H1 (cell line): ENCODE measurements around the gene LDLRAD3. TPM values are rescaled to one million over a fixed set of nuclear protein-coding genes. Genes with fewer than 3 reads are reported as not detected.

Experiments
- CHD2 ChIP-seq: IDR thresholded peaks from 2 replicates; pipeline ENCODE4 v1.6.1; 2012; ENCODE audit warnings: low read length, improper control_type of control experiment
- CHD7 ChIP-seq: fragments of 300-600 bp; sonication (generic); IDR thresholded peaks from 2 replicates; pipeline ENCODE4 v1.7.1; 2012; ENCODE audit warnings: low read length, moderate library complexity, mild to moderate bottlenecking, inconsistent platforms; ENCODE audit not compliant: insufficient replicate concordance
- GTF2F1 ChIP-seq: IDR thresholded peaks from 2 replicates; pipeline ENCODE4 v1.6.1; 2012; ENCODE audit warnings: low read depth, low read length, improper control_type of control experiment, borderline replicate concordance
- JUND ChIP-seq: IDR thresholded peaks from 2 replicates; pipeline ENCODE4 v1.6.1; 2011; ENCODE audit warnings: mild to moderate bottlenecking, improper control_type of control experiment, low read length
- KDM1A ChIP-seq: fragments of 200-600, 300-600 bp; sonication (generic); IDR thresholded peaks from 2 replicates; pipeline ENCODE4 v1.7.1; 2016; ENCODE audit warnings: mild to moderate bottlenecking, low read length, borderline replicate concordance
- KDM5A ChIP-seq: fragments of 200-600 bp; IDR thresholded peaks from 2 replicates; pipeline ENCODE4 v1.7.1; 2012; ENCODE audit warnings: mild to moderate bottlenecking, low read length, inconsistent platforms, mixed read lengths
- NANOG ChIP-seq: IDR thresholded peaks from 2 replicates; pipeline ENCODE4 v1.6.1; 2011; ENCODE audit warnings: low read length, low read depth, mild to moderate bottlenecking, inconsistent platforms; ENCODE audit not compliant: insufficient read depth, poor library complexity, severe bottlenecking
- NRF1 ChIP-seq: IDR thresholded peaks from 2 replicates; pipeline ENCODE4 v1.6.1; 2011; ENCODE audit warnings: mild to moderate bottlenecking, low read depth, low read length, improper control_type of control experiment
- PHF8 ChIP-seq: fragments of 200-600 bp; sonication (generic); conservative IDR thresholded peaks from 2 replicates; pipeline ENCODE4 v1.7.1; 2012; ENCODE audit warnings: low read depth, mild to moderate bottlenecking, inconsistent platforms, low read length, moderate library complexity
- RBBP5 ChIP-seq: IDR thresholded peaks from 2 replicates; pipeline ENCODE4 v1.7.1; 2012; ENCODE audit warnings: low read depth, mild to moderate bottlenecking, inconsistent platforms, low read length, moderate library complexity, borderline replicate concordance
- SAP30 ChIP-seq: fragments of 300-600 bp; sonication (generic); IDR thresholded peaks from 2 replicates; pipeline ENCODE4 v1.7.1; 2012; ENCODE audit warnings: low read length, moderate library complexity, mild to moderate bottlenecking, inconsistent platforms; ENCODE audit not compliant: insufficient read depth, insufficient replicate concordance
- TAF7 ChIP-seq: optimal IDR thresholded peaks from 2 replicates; pipeline ENCODE3; 2011; ENCODE audit warnings: low read depth, mild to moderate bottlenecking, inconsistent platforms, low read length, moderate library complexity, borderline replicate concordance
- polyA plus RNA-seq, 7 experiments: library from polyadenylated mRNA; depleted of rRNA in 3 of 7; stranded (reverse) in 5 of 7; unstranded in 2 of 7; fragments of >200 nt in 5 of 7; fragments of 200-250 nt in 2 of 7; gene quantifications; 1 replicate in 5 of 7; 2 replicates in 1 of 7; 4 replicates in 1 of 7; pipeline versions ENCODE4 v1.2.1 to v1.2.3, GENCODE V29; 2011 to 2013; ENCODE audit warnings: missing spikeins in 2 of 7, mixed read lengths in 2 of 7
- total RNA-seq: library from RNA; stranded (reverse); fragmentation: NEBNext Ultra II Directional; extraction: Animal tissue kit (Norgen Biotek cat#: 25700); gene quantifications from 2 replicates; pipeline ENCODE4 v1.2.1, GENCODE V29; 2021

LDLRAD3 gene
- total and polyA plus RNA-seq, 2 of the 8 experiments (the other 6 are each of a cell fraction or from before 2014, with no cell fraction given): 18.6 to 22.8 TPM

- no peak for TF ChIP-seq CHD7
- no peak for TF ChIP-seq TAF7
- no peak for TF ChIP-seq GTF2F1
- no peak for TF ChIP-seq SAP30
- TF ChIP-seq KDM5A: no peak
- no peak for TF ChIP-seq KDM1A
- TF ChIP-seq RBBP5: no peak
- TF ChIP-seq PHF8: no peak
- TF ChIP-seq JUND: no peak
- TF ChIP-seq NRF1: no peak
- no peak for TF ChIP-seq NANOG
- TF ChIP-seq CHD2: no peak
Observed at GRCh38 chr11:36107547-36107946, 163.7 kb downstream of the LDLRAD3 start (continued).
